Measurements from ENCODE around the gene FBH1. TPM values are rescaled to one million over a fixed set of nuclear protein-coding genes. Genes with fewer than 3 reads are reported as not detected.

The FBH1 gene
- total RNA-seq, 2 experiments from 2014 or later: 33.9 to 34.2 TPM

GRCh38 chr10:5854131-5854475, 35.9 kb upstream of the FBH1 start:
- H3K27me3 ChIP-seq (ENCODE audit: control insufficient read depth in 1 of 2, insufficient read depth in 2 of 2, low read length in 2 of 2): no peaks in the 10 kb centered on the region
- no peaks in the 10 kb centered on the region for H3K27me3 Mint-ChIP-seq
- H3K4me1 ChIP-seq (ENCODE audit: insufficient read depth, low read length): no peaks in the 10 kb centered on the region
- H3K4me1 Mint-ChIP-seq (ENCODE audit: low read depth): no peaks in the 10 kb centered on the region
- ChIA-PET CTCF (no interaction called here), POLR2A (no interaction called here)
- no peaks in the 10 kb centered on the region for H3K36me3 ChIP-seq (ENCODE audit: insufficient read depth, low read length)
- H3K9me3 Mint-ChIP-seq: no peaks in the 10 kb centered on the region
- no peak overlapping the region for H3K27ac Mint-ChIP-seq
- H3K27ac ChIP-seq (ENCODE audit: low read depth in 1 of 2, low read length in 2 of 2): no peak overlapping the region
- no peak overlapping the region for H3K4me3 Mint-ChIP-seq
- no peaks in the 10 kb centered on the region for H3K9me3 ChIP-seq (ENCODE audit: control insufficient read depth in 1 of 2, insufficient read depth in 1 of 2, low read length in 2 of 2)
- no peak for ATAC-seq (ENCODE audit: poor library complexity)
- no peaks in the 10 kb centered on the region for H3K36me3 Mint-ChIP-seq (ENCODE audit: low read depth)
- H3K4me3 ChIP-seq (ENCODE audit: low read length): no peak overlapping the region
- TF ChIP-seq CTCF (IDR thresholded peaks at IDR 0.05): no peak
- DNase-seq: no peak
- intact Hi-C loops (cut with DNase I, micrococcal nuclease): no loop called here

GRCh38 chr10:5855979-5856700, 33.9 kb upstream of the FBH1 start:
- H3K9me3 ChIP-seq (ENCODE audit: control insufficient read depth in 1 of 2, insufficient read depth in 1 of 2, low read length in 2 of 2): no peaks in the 10 kb centered on the region
- ChIA-PET POLR2A (interaction anchor here (0.5 to 1.1 kb wide), 2 partner anchors 49 to 138 kb away, joined by 3 read pairs; no protein-coding TSS in a partner anchor), CTCF (no interaction called here)
- TF ChIP-seq CTCF (IDR thresholded peaks at IDR 0.05): no peak
- no peaks in the 10 kb centered on the region for H3K36me3 ChIP-seq (ENCODE audit: insufficient read depth, low read length)
- no peaks in the 10 kb centered on the region for H3K9me3 Mint-ChIP-seq
- H3K27me3 ChIP-seq (ENCODE audit: control insufficient read depth in 1 of 2, insufficient read depth in 2 of 2, low read length in 2 of 2): no peaks in the 10 kb centered on the region
- no peaks in the 10 kb centered on the region for H3K36me3 Mint-ChIP-seq (ENCODE audit: low read depth)
- H3K4me3 Mint-ChIP-seq: no peak overlapping the region
- intact Hi-C loops (cut with DNase I, micrococcal nuclease): no loop called here
- no peaks in the 10 kb centered on the region for H3K4me1 Mint-ChIP-seq (ENCODE audit: low read depth)
- H3K27me3 Mint-ChIP-seq: no peaks in the 10 kb centered on the region
- H3K27ac ChIP-seq (ENCODE audit: low read depth in 1 of 2, low read length in 2 of 2): no peak overlapping the region
- no peak overlapping the region for H3K4me3 ChIP-seq (ENCODE audit: low read length)
- ATAC-seq (ENCODE audit: poor library complexity) (no peak), DNase-seq (no peak)
- H3K27ac Mint-ChIP-seq: no peak overlapping the region
- H3K4me1 ChIP-seq (ENCODE audit: insufficient read depth, low read length): no peaks in the 10 kb centered on the region

GRCh38 chr10:5856701-5857004, 33.4 kb upstream of the FBH1 start:
- TF ChIP-seq CTCF (IDR thresholded peaks at IDR 0.05): no peak
- Histone ChIP-seq H3K9me3 (ENCODE audit: control insufficient read depth in 1 of 2, insufficient read depth in 1 of 2, low read length in 2 of 2) (no peaks in the 10 kb centered on the region), H3K27me3 (ENCODE audit: control insufficient read depth in 1 of 2, insufficient read depth in 2 of 2, low read length in 2 of 2) (no peaks in the 10 kb centered on the region), H3K4me3 (ENCODE audit: low read length) (no peak overlapping the region), H3K27ac (ENCODE audit: low read depth in 1 of 2, low read length in 2 of 2) (no peak overlapping the region), H3K4me1 (ENCODE audit: insufficient read depth, low read length) (no peaks in the 10 kb centered on the region), H3K36me3 (ENCODE audit: insufficient read depth, low read length) (no peaks in the 10 kb centered on the region)
- Mint-ChIP-seq H3K27me3 (no peaks in the 10 kb centered on the region), H3K4me1 (ENCODE audit: low read depth) (no peaks in the 10 kb centered on the region), H3K9me3 (no peaks in the 10 kb centered on the region), H3K4me3 (no peak overlapping the region), H3K27ac (no peak overlapping the region), H3K36me3 (ENCODE audit: low read depth) (no peaks in the 10 kb centered on the region)
- POLR2A ChIA-PET: no interaction called here
- no peak for DNase-seq
- no peak for ATAC-seq (ENCODE audit: poor library complexity)
- intact Hi-C loops (cut with DNase I, micrococcal nuclease): no loop called here
- CTCF ChIA-PET: no interaction called here
